ENCODE measurements around the gene IFI6.
"Not testable (repeated sequence)": the region's sequence is repeated elsewhere in the genome, so short reads cannot be mapped to it uniquely, and the experiment has no call there.

IFI6 gene

DNA sequence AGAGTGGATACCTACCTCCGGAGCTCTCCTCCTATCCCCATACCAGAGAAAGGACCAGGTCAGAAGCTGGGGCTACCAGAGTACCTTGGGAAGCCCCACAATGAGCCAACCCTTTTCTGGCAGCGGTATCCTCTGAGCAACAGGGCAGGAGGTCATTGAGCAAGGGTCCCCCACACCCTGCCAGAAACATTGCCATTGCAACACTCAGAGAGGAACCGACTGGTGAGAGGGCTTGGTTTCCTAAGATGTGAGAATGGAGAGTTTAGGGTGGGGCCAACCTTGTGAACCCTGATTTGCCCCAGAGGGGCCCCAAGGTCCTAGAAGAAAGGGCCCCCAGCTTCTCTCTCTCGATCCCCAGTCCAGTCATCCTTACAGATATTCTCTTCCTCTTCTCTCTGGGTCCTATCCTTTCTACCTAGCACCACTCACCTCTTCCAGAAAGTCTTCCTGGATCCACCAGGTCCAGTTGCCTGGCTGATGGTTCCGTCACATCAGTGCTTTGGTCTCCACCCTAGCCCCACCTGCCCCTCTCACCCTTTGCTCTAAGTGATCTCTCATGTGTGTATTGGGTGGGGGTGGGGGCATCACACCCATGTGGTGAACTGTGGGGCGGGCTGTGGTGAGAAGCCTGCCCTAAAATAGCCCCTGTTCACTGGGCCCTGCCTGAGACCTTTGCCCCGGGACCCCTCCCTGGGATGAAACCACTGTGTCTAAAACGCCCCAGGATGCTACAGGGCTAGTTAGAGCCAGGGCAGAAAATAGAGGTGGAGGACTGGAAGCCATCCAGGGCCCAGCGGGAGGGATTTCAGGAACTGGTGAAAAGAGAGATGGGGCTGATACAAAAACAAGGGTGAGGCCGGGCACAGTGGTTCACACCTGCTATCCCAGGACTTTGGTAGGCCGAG, 45.7 kb downstream of the IFI6 start:
- no peak for FAIRE-seq

DNA sequence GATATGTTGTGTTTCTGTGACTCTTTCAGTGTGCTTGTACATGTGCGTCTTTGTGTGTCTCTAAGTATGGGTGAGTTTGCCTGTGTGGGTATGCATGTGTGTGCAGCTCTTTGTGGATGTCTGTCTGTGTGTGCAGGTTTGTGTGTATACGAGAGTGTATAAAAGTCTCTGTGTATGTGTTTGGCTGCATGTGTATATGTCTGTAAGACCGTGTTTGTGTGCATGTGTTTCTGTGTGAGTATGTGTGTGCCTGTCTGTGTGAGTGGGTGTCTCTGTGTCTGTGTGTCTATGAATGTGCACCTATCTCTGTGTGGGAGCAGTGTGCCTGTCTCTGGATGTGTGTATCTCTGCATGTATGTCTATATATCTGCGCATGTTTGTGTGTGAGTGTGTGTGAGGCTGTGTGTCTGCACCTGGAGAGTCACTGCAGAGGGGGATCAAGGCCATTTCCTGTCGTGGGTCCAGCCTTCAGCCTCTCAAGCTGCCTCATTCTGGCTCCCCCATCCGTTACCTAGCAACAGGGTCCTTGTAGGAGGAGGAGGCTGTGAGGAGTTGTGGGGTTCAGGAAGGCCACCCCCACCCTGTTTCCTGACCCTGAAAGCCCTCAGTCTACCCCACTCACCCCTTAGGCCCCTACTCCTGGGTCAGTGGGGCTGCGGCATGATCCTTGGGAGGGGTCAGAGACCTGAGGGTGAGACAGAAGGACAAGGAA, 47.4 kb downstream of the IFI6 start:
- FAIRE-seq: no peak

DNA sequence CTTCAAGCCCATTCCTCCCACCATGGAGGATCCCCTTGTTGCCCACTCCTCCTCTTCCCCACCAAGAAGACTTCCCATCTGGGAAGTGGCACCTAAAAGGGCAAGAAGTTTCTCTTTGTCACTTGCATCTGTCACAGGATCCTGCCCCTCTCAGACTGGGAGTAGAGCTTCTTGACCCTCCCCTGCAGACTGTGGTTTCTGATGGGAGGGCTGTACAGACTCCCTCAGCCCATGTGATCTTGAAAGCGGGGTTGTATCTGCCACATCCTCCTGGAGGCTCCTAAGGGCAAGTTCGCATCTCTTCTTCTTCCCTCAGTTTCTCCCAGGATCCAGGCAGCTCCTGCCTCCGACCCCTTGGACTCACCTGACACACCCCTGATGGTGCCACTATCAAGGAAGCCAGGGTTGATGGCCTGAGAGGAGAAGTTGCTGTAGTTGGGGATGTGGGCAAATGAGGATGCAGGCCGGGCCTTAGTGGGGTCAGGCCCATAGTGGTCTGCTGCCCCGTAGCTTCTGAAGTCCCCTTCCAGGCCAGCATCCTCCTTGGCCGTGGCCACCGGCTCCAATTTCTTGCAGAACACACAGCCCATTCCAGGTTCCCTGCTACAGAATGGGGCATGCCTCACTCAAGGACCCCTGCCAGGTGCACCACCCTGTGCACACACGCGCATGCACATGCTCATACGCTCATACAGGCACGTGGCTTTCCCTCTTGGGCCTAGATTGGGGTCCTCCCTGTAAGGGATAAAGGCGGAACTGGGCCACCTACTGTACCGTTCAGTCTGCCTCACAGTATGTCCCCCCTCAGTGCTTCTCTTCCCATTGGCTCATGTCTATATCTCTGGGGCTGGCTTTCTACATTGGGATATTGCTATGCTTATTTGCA, 48.4 kb downstream of the IFI6 start:
- no peak for FAIRE-seq

DNA sequence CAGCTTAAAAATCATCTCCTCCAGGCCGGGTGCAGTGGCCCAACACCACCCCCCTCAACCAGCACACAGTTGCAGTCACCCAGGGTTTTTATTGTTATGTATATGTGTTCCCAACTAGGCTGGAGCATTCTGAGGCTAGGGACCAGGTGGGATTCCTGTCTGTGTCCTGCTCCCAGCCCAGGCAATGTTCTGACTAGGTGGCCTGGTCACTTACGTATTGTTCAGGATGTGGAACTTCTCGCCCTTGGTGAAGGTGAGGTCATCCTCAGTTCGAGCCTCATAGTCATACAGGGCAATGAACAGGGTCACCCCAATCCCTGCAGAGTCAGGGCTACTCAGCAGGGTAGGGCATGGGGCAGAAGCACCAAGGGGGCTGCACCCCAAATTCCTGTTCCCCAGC, 49.2 kb downstream of the IFI6 start:
- no peak for FAIRE-seq

DNA sequence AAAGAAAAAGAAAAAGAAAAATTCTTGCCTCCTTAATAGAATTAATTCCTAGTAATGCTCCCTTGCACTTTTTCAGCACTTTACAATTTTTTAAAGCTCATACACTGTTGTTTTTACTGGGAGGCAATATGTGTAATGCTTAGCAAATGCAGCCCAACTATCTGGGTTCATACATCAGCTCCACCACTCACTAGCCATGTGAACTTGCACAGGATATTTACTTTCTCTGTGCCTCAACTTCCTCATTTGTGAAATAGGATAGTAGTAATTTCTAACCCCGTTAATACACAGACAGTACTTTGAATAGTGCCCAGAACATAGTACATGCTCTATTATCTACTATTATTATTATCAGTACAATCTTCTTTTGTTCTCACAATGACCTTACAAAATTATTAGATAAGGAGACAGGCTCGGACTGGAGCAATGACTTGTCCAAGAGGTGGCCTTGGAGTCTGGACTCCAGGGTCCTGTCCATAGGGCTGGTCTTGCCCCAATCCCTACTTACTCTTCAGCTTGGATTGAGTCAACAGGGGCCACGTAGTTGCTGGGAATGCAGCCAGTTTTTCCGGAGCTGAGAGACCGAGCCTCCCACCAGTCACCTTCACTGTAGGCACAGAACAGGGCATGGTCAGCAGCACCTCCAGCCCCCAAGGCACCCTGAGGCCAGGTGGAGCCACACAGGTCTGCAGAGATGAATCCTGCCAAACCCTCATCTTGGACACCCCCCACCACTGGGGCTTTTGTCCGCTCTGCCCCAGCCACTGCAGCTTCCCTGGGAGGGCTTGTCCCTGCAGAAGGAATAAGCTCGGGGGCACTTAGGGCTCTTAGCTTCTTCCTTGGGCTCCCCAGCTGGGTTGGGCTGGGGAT, 50.7 kb downstream of the IFI6 start:
- FAIRE-seq: no peak

DNA sequence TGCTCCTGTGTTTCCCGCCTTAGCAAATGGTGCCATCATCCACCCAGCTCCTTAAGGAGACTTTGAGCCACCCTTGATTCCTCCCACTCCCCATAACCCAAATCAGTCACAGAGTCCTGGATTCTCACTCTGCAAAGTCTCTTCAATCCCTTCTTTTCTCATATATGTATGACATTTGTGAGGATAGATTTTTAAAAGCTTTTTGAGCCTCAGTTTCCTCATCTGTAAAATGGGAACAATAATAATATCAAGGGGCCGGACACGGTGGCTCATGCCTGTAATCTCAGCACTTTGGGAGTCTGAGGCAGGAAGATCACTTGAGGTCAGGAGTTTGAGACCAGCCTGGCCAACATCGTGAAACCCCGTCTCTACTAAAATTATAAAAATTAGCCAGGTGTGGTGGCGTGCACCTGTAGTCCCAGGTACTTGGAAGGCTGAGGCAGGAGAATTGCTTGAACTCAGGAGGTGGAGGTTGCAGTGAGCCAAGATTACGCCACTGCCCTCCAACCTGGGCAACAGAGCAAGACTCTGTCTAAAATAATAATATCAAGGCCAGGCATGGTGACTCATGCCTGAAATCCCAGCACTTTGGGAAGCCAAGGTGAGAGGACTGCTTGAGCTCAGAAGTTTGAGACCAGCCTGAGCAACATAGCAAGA, 52.1 kb downstream of the IFI6 start:
- FAIRE-seq: not testable (repeated sequence)

DNA sequence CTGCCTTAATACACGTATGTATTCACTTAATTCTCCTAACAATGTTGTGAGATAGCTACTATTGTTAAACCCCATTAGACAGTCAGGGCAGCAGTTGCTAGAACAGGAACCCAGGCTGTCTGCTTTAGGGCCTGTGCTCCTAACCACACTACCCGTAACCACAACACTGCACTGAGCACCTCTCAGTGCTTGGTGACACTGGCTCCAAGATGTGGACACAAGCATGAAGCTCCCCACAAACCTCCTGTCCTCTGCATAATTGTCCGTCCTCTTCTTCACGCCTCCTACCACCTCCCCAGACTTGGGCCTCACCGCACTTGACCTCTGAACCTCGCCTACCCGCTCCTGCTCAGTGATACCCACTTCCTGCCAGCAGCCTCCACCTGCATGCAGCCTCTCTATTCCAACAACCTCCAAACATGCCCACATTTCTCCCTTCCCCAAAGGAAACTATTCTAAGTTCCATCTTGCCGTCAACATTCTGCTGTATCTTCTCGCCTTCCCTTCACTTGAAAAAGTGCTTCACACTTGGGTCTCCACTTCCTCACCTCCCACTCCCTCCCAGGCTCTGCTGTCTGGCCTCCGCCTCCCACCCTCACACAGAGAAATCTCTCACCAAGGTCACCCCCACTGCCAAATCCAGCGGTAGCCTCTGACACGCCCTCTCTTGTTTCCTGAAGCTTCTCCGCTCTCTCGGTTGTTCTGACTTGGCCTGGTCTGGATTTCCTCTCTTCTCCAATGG, 53.5 kb downstream of the IFI6 start:
- FAIRE-seq: no peak

DNA sequence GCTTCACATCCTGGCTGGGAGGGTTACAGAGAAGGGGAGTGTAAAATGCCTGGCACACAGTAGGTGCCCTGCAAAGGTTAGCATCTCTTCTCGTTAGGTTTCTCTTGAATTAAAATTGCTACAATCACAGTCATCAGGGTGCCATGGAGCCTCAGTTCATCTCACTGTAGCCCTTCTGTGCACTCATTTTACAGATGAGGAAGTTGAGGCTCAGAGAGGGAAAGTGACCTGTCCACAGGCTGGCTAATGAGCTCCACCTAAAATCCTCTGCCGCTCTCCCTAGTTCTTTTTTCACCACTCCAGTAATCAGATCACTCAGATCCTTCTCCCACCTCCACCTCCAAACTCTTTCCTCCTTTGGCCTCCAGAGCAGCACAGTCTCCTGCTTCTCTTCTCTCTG, 54.6 kb downstream of the IFI6 start:
- no peak for FAIRE-seq

DNA sequence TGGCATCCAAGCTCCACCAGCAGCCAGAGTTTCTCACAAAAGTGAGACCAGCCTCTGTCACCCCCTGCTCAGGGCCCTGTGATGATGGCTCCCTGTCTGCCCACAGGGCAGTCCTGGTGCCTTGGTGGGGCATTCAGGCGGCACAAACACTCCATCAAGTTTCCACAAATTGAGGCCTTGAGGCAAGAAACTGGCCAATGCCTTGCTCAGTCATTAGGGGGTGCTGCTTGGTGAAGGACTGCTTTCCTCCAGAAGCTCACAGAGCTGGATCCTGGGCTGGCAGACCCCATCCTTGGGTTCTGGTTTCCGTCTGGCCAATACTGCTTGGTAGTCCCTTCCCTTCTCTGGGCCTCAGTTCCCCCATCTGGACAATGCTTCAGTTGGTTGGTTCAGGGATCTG, 55.6 kb downstream of the IFI6 start:
- no peak for FAIRE-seq
